ENCODE measurements around the gene EFR3B. TPM values are rescaled to one million over a fixed set of nuclear protein-coding genes. Genes with fewer than 3 reads are reported as not detected.

EFR3B gene
- total RNA-seq, 1 donor from 2014 or later, result 1.5 TPM

Small RNAs within 50 kb of the gene (small RNA-seq; reads per million reads assigned to genes)
- gene RF00019, result not detected
- gene RN7SL856P, result not detected

Other genes with a start within 250 kb of the EFR3B start
- 17.2 TPM for gene PTRHD1, start 248.7 kb upstream of the EFR3B start, total RNA-seq
- 3.2 TPM for gene CENPO, start 248.7 kb upstream of the EFR3B start, total RNA-seq
- 90.6 TPM for gene ADCY3, start 121.8 kb upstream of the EFR3B start, total RNA-seq
- 11.3 TPM for gene DNAJC27, start 70.1 kb upstream of the EFR3B start, total RNA-seq
- 2.5 TPM for gene POMC, start 126.5 kb downstream of the EFR3B start, total RNA-seq